DMS114 treated with DMSO at 0.1 percent for 48 hours (cell line): ENCODE measurements around the gene SPATA9.

ENCODE experiments used
- DNase-seq: peaks from one replicate; lab custom pipeline; 2025; ENCODE audit not compliant: unreplicated experiment; lab: John Stamatoyannopoulos, UW

Gene SPATA9

DNA sequence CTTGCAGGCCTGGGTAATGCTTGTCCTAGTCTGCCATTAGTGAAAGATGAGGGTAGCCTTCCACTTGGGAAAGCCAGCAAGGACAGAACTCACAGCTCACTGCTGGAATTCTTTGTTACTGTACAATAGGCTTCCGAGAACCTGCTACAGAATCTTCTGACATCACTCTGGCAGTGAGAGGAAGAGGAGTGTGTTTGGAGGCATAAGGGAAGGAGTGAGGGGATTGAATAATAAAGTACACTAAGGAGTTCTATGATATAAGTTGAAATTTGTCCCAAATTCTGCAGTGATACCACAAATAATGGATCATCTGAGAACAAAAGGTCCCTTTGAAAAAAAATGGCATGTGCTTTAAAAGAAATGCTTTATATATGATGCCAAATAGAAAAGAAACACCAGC is at the start of gene SPATA9:
Gene SPATA9, minus strand, starts transcription at position 101 of the 400 bp plus-strand sequence. CDS start 137 bp downstream, outside the sequence.
- DNase-seq = no peak

DNA sequence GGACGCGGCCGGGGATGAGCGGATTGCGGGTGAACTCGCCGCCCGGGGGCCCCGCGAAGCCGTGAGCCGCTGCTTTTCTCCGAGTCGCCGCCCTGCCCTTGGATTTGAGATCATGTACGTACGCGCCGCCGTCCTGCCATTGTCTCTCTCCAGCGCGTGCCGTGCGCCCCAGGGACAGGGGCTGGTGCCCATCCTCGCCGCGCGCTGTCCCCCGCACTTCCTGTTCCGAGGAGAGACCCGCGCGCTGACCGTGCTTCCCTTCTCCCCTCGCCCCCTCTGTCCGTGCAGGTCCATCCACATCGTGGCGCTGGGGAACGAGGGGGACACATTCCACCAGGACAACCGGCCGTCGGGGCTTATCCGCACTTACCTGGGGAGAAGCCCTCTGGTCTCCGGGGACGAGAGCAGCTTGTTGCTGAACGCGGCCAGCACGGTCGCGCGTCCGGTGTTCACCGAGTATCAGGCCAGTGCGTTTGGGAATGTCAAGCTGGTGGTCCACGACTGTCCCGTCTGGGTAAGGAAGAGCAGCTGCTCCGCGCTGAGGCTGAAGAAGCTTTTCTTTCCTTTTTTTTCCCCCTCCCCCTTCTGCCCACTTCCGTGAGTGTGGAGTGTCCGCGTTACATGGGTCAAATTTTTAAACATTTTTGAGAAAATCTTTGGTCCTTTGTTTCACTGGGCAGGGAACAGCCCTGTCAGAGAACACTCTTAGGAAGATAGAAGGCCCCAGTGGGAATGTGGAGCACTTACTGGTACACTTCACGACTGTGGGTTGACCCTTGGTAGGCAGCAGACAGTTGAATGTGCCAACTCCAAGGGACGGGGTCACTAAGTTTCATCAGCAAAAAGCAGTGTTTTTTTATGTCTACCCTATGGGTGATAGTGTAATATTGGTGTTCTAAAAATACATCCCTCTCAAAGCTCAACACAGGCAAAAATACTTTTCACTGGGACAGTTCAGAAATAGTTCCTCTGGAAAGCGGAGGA is 49.1 kb upstream of the SPATA9 start:
- peak; percentile 36 for DNase-seq

- peak; percentile 74 for DNase-seq
Observed at GRCh38 chr5:95730730-95731570, 48.2 kb upstream of the SPATA9 start, which contains the start of gene RHOBTB3. Gene RHOBTB3 (plus strand): TSS chr5:95731336. CDS start chr5:95731683, 347 bp downstream.

- DNase-seq = peak; percentile 20
Observed at GRCh38 chr5:95730011-95730700, 47.4 kb upstream of the SPATA9 start.

GRCh38 chr5:95729115-95730010 is 46.6 kb upstream of the SPATA9 start:
- DNase-seq = no peak

GRCh38 chr5:95728494-95729114 is 45.8 kb upstream of the SPATA9 start:
- no peak for DNase-seq

DNA sequence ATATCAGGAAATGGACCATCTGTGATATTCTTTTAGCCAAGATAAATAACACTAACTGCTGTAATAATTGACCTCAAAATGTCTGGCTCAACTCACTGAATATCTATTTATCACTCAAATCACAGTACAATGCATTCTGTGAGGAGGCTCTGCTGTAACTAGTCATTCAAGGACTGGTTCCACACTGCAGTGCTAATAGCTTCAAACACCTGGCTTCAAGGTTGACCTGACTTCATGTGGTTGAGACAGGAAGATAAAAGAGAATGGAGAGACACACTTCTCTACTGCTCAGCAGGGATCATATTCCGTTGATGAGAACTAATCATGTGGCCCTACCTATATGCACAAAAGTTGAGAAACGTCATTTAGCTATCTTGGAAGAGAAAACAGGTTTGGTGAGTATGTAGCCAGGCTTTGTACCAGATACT is 45.0 kb upstream of the SPATA9 start:
- DNase-seq = no peak

DNA sequence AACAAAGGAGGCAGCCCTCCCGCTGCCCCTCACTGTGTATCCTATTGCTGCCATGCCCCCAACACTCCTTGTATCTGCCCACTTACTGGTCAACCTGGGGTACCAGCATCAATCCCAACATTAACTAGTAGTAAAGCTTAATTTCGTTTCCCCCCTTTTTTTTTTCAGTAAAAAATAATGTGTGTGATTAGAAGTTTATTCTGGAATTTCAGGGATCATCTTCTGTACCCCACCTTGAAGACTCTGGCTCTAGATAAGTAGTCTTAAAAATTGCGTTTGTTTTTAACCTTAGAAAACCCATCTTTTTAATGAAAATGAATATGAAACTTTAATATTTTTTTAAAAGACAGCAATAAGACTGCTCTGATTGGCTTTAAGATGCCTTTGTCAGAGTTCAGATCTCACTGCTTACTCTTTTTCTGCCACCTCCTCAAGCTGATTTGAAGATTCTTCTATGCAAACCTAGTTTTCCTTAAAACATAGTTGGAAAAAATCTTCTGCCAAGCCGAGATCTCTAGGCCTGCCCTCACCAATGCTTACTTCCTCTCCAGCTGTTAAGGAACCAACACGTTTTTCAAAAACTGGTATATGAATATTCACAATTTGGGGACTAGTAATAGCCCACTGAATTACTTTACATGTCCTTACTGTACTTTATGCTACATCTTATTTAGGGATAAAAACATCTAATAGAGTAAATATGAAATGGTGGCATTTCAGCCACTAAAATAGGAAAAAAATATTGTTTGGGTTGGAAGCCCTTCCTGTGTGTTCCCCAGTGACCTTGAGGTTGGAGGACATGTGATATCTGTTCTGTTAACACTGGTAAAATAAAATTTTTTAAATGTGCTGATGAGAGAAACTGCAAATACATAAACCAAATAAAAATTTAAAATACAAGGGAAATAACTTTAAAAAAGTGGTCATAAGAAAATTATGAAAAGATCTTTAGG is 44.3 kb upstream of the SPATA9 start:
- DNase-seq = no peak

- peak; percentile 54 for DNase-seq
Observed at GRCh38 chr5:95725937-95726810, 43.4 kb upstream of the SPATA9 start.

DNA sequence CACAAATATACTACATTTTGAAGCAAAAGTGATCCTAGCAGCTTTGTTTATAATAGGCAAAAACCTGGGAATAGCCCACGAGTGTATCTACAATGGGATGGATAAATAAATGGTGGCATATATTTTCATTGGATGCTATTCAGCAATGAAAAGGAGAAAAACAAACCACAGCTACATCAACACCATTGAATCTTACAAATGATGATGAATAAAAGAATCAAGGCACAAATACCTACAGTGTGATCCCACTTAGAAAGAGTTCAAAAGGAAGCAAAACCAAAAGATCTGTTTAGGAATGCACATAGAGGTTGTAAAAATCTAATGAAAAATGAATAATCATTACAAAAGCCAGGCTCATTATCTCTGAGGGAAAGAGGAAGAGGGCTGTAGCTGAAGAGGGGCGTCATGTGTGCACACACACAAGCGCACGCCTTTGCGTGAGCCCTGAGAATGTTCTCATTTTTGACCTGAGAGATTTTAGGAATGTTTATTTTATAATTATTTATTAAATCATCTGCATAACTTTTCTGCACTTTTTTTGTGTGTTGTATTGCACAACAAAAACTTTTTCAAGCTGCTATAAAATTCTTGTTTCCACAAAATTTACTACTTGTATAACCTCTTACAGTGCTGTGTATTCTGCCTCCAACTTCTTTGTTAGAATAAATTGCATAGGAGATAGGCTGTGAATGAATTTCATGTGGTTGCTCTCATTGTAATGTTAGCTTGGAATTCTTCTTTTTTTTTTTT is 42.5 kb upstream of the SPATA9 start:
- peak; percentile 54 for DNase-seq

DNA sequence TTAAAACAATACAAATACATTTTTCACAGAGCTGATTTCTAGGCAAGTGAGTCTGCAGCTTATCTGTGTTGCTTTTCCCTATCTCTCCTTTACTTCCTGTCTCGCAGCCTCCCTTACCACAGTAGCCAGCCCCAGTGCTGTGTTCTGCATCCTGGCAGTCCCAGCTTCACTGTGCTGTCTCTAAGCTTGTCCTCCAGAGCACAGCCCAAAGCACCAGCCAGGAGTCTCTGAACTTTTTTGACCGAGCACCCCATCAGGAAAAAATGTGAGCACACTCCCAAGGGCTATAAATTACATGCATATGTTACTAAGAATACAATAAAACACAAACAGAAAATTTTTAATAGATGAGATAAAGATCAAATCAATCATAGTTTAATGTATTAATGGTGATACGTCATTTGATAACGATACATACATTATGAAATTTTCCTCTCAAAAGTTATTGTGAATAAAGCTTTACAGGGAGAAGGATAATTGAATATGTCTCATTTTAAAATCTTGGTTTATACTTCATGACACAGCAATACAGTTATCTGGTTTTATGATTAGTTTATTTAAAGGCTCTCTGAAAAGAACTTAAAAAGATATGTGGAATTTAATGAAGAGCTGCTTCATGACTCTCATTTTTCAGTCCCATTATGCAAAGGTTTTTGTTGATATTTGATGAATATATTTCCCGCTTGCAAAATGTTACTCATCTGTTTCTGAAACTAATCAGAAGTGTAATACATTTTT is 41.0 kb upstream of the SPATA9 start:
- no peak for DNase-seq

GRCh38 chr5:95721582-95722295 is 38.9 kb upstream of the SPATA9 start:
- DNase-seq = no peak

DNA sequence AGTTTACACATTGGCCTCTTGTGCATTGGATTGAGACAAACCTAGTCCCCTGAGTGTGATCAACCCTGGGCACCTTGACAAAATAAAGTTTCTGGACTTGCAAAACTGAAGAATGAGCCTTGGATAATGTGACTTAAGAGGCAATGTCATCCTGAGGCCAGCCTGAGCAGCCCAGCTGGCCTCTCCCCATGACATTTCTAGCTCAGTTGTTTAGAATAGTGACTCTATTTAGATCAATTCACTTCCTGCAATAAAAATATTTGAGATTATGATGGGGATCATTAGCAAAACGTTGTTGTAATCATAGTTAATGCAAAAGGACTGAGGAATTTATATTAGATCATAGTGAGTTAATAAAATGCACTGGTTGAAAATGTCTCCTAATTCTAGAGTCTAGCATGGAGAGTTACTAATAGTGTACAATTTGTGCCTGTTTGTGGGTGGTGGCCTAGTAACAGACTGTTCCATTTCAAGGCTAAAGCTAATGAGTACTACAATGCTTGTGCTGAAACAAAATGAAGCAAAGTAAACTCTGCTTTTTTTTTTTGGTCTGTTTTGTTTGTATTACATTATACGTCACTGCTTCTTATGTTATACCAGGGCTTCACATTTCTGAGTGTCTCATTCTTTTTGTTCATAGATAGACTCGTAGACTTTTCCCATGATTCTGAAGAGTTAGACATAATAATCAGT is 37.4 kb upstream of the SPATA9 start:
- DNase-seq = no peak

DNA sequence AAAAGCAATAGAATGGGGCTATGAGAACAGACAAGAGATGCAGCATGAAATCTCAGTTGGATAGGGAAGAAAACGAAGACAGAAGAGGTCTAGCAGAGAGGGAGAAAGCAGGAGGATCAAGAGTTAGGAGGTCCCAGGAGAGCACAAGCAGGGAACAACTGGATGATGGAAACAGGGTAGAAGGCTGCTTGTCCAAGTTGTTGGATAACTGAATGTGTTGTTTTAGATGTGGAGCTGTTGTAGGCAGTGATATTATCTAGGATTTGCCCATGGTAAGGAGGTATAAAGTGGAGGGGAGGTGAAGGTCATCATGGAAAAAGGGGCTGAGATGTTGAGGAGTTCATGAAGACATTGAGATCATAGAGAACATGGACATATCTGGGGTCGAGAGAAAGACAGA is 35.9 kb upstream of the SPATA9 start:
- DNase-seq = no peak

DNA sequence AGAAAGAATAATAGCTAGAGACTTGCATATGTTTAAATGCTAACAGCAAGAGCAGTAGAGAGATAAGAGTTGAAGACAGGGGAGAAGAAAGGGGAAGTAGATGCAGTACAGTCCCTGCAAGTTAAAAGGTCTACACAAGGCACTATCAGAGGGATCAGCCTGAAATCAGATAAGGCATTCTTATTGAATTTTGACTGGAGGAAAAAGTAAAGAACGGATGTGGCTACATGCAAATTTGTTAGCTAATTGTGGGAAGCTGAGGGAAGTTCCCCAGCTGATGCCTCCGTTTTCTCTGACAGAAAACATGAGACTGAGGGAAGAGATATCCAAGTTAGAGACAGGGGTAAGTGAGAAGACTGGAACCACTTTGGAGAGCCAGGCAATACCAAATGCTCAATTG is 35.4 kb upstream of the SPATA9 start:
- DNase-seq = no peak
